CD4-positive, alpha-beta T cell treated with Interleukin-17A for 1 hour (primary cell): Measurements from ENCODE around the gene TTC39A.

Source experiments
- DNase-seq: peaks from one replicate; pipeline ENCODE4 v3.0.0-alpha.2; 2020

TTC39A gene

GRCh38 chr1:51296383-51297357 is 33.7 kb downstream of the TTC39A start:
- peak; percentile 69 for DNase-seq

GRCh38 chr1:51295926-51296325 is 34.4 kb downstream of the TTC39A start:
- DNase-seq, result no peak

GRCh38 chr1:51294566-51295184 is 35.7 kb downstream of the TTC39A start:
- no peak for DNase-seq

- DNase-seq, result no peak
Measured at GRCh38 chr1:51293898-51294515, 36.4 kb downstream of the TTC39A start.

GRCh38 chr1:51290489-51290847 is 39.9 kb downstream of the TTC39A start:
- DNase-seq, result no peak

- DNase-seq, result no peak
Measured at GRCh38 chr1:51289676-51290488, 40.5 kb downstream of the TTC39A start.

- no peak for DNase-seq
Measured at GRCh38 chr1:51288578-51288977, 41.8 kb downstream of the TTC39A start.

- DNase-seq, result no peak
Measured at GRCh38 chr1:51287966-51288365, 42.4 kb downstream of the TTC39A start.

GRCh38 chr1:51285055-51285454 is 45.3 kb downstream of the TTC39A start:
- DNase-seq, result no peak

GRCh38 chr1:51284487-51284954 is 45.8 kb downstream of the TTC39A start:
- no peak for DNase-seq

- DNase-seq, result no peak
Measured at GRCh38 chr1:51283979-51284378, 46.4 kb downstream of the TTC39A start.

- DNase-seq, result no peak
Measured at GRCh38 chr1:51282605-51283004, 47.8 kb downstream of the TTC39A start.

GRCh38 chr1:51281807-51282206 is 48.6 kb downstream of the TTC39A start:
- no peak for DNase-seq

GRCh38 chr1:51280321-51280978 is 49.9 kb downstream of the TTC39A start:
- DNase-seq, result no peak

- DNase-seq, result no peak
Measured at GRCh38 chr1:51276286-51276685, 54.1 kb downstream of the TTC39A start.

GRCh38 chr1:51274676-51275075 is 55.7 kb downstream of the TTC39A start:
- no peak for DNase-seq

- DNase-seq, result no peak
Measured at GRCh38 chr1:51272916-51273315, 57.4 kb downstream of the TTC39A start.

- no peak for DNase-seq
Measured at GRCh38 chr1:51270751-51271150, 59.6 kb downstream of the TTC39A start.

GRCh38 chr1:51268634-51269033 is 61.7 kb downstream of the TTC39A start:
- DNase-seq, result no peak

GRCh38 chr1:51266791-51267190 is 63.6 kb downstream of the TTC39A start:
- DNase-seq, result no peak

GRCh38 chr1:51266181-51266580 is 64.2 kb downstream of the TTC39A start:
- no peak for DNase-seq

- no peak for DNase-seq
Measured at GRCh38 chr1:51265618-51266017, 64.7 kb downstream of the TTC39A start.
